ENCODE measurements around the gene ATF2. TPM values are rescaled to one million over a fixed set of nuclear protein-coding genes. Genes with fewer than 3 reads are reported as not detected.
A peak's percentile ranks its signal among the peaks of the same experiment; 100 is the strongest.

ATF2 gene
- total and polyA plus RNA-seq, 2 of the 13 experiments (the other 11 are each of a cell fraction or from before 2014, with no cell fraction given): 91.6 to 95.1 TPM

- peak; percentile 69; the same call in 1 of the 2 replicates for TF ChIP-seq IKZF5 (CRISPR knock-in tag; IDR thresholded peaks at IDR 0.05)
- peak; percentile 83 for TF ChIP-seq TEF (CRISPR knock-in tag; IDR thresholded peaks at IDR 0.05)
- peak; percentile 79 for TF ChIP-seq ZFP37 (CRISPR knock-in tag; IDR thresholded peaks at IDR 0.05; ENCODE audit: borderline replicate concordance)
- TF ChIP-seq ZNF446 (CRISPR knock-in tag; IDR thresholded peaks at IDR 0.05): peak; percentile 83; the same call in 1 of the 2 replicates
- TF ChIP-seq ZNF629 (CRISPR knock-in tag; conservative IDR thresholded peaks at IDR 0.05): no peak; the same call in 1 of the 2 replicates
- no peak for TF ChIP-seq SIX1 (CRISPR knock-in tag; IDR thresholded peaks at IDR 0.05; ENCODE audit: borderline replicate concordance)
- TF ChIP-seq PCBP2 (optimal IDR thresholded peaks at IDR 0.05; ENCODE audit: low read depth, low read length, poor library complexity, severe bottlenecking): no peak
- peak; percentile 71; the same call in 1 of the 2 replicates for TF ChIP-seq ZNF503 (CRISPR knock-in tag; IDR thresholded peaks at IDR 0.05)
- peak; percentile 86 for TF ChIP-seq MIER3 (CRISPR knock-in tag; IDR thresholded peaks at IDR 0.05; ENCODE audit: borderline replicate concordance)
- peak; percentile 95 for TF ChIP-seq ARID4A (CRISPR knock-in tag; IDR thresholded peaks at IDR 0.05; ENCODE audit: borderline replicate concordance)
- peak; percentile 56; the same call in 1 of the 2 replicates for TF ChIP-seq GATA4 (IDR thresholded peaks at IDR 0.05; ENCODE audit: borderline replicate concordance, low read depth)
- TF ChIP-seq ZNF747 (CRISPR knock-in tag; IDR thresholded peaks at IDR 0.05; ENCODE audit: borderline replicate concordance): peak; percentile 95
- peak; percentile 61 for TF ChIP-seq RAD21 (CRISPR knock-in tag; IDR thresholded peaks at IDR 0.05)
- TF ChIP-seq GATAD2A (CRISPR knock-in tag; IDR thresholded peaks at IDR 0.05): peak; percentile 65
- no peak for TF ChIP-seq AKNA (CRISPR knock-in tag; IDR thresholded peaks at IDR 0.05; ENCODE audit: borderline replicate concordance)
These were observed at the start of gene ATF2 (continued) for GRCh38 chr2:175167792-175168563.

Measured in HepG2 (cell line).